Brain microvascular endothelial cell (primary cell): ENCODE results near the gene EHBP1L1.

Experiments used
- DNase-seq: peaks from one replicate; pipeline ENCODE4 v3.0.0-alpha.2; 2020
- H3K27ac ChIP-seq: fragments of 250-450 bp; sonication (Bioruptor Pico); 2 replicates; pipeline ENCODE4 v1.5.1; 2020; ENCODE audit warnings: mild to moderate bottlenecking, moderate library complexity
- H3K27me3 ChIP-seq: fragments of 250-450 bp; sonication (Bioruptor Pico); replicated peaks from 2 replicates; pipeline ENCODE4 v1.5.1; 2020; ENCODE audit warnings: mild to moderate bottlenecking
- H3K36me3 ChIP-seq: fragments of 250-450 bp; sonication (Bioruptor Pico); replicated peaks from 2 replicates; pipeline ENCODE4 v1.5.1; 2020; ENCODE audit warnings: mild to moderate bottlenecking
- H3K4me3 ChIP-seq: 2 replicates; pipeline ENCODE4 v1.5.1; 2011; ENCODE audit warnings: low read depth, mild to moderate bottlenecking, control low read depth, low read length, moderate library complexity
- in situ Hi-C: cut with HindIII; loops from 2 replicates; pipeline ENCODE4 v1.10.0; 2017; ENCODE audit warnings: low sequenced_read_pairs, low pct_ligation_motif_present
- TF ChIP-seq, protein P1 (sequence below): IDR thresholded peaks from 2 replicates; pipeline ENCODE4 v1.5.1; 2011; ENCODE audit warnings: low read depth, mild to moderate bottlenecking, moderate library complexity, low read length, control low read depth, inconsistent platforms; ENCODE audit errors: missing control alignments

EHBP1L1 gene

DNA sequence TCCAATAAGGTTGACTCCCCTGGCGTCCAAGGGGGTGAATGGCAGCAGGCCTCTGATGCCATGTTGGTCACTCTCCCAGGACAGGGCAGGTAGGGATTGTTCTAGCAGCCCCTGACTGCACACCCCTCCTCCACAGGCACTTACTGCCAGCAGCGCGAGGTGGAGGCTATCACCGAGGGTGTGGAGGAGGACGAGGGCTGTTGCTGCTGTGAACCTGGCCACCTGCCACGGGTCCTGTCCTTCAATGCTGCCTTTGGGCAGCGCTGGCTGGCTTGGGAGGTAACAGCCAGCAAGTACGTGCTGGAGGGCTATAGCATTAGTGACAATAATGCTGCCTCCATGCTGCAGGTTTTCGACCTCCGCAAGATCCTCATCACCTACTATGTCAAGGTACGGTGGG, 54.4 kb downstream of the EHBP1L1 start:
- TF ChIP-seq, protein P1, sequence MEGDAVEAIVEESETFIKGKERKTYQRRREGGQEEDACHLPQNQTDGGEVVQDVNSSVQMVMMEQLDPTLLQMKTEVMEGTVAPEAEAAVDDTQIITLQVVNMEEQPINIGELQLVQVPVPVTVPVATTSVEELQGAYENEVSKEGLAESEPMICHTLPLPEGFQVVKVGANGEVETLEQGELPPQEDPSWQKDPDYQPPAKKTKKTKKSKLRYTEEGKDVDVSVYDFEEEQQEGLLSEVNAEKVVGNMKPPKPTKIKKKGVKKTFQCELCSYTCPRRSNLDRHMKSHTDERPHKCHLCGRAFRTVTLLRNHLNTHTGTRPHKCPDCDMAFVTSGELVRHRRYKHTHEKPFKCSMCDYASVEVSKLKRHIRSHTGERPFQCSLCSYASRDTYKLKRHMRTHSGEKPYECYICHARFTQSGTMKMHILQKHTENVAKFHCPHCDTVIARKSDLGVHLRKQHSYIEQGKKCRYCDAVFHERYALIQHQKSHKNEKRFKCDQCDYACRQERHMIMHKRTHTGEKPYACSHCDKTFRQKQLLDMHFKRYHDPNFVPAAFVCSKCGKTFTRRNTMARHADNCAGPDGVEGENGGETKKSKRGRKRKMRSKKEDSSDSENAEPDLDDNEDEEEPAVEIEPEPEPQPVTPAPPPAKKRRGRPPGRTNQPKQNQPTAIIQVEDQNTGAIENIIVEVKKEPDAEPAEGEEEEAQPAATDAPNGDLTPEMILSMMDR: no peak
- no peak for DNase-seq
- H3K27me3 ChIP-seq: no peaks in the 10 kb centered on the region
- H3K36me3 ChIP-seq: peaks cover 74% of the 10 kb centered on the region
- H3K4me3 ChIP-seq: no peak overlapping the region
- in situ Hi-C loops: no loop called here
- no peak overlapping the region for H3K27ac ChIP-seq

DNA sequence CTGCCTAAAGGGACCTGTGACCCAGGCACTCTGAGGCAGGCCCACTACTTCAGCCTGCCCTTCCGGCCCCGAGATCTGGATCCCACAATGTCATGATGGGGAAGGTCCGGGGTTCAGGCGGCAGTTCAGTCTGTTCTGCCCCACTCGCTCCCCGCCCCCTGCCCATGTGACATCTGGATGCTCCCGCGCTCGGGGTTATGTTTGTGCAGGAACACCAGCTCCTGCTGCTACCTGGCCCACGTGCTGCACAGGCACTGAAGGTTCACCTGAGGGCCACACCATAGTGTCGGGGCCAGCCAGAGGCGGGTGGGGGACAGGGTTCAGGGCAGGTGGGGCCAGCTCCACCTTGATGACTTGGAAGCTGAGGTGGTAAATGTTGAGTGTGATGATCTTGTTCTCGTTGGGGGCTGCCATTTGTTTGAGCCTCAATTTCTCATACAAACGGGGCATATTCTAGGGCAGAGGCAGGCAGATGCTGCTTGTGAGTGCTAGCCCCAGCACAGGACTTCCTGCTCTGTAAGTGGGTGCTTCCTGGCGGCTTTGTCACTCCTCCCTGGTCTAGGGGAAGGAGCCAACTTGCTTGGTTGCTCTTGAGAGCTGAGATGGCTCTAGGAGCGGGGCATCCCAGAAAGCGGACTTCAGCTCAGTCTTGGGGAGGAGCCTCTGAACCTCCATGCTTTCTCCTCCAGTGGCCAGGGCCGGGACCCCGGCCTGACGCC, 57.7 kb downstream of the EHBP1L1 start:
- no peak for DNase-seq
- TF ChIP-seq, protein P1: no peak
- Histone ChIP-seq H3K27ac (no peak overlapping the region), H3K4me3 (no peak overlapping the region), H3K36me3 (peaks cover 62% of the 10 kb centered on the region), H3K27me3 (no peaks in the 10 kb centered on the region)
- in situ Hi-C loops: no loop called here

DNA sequence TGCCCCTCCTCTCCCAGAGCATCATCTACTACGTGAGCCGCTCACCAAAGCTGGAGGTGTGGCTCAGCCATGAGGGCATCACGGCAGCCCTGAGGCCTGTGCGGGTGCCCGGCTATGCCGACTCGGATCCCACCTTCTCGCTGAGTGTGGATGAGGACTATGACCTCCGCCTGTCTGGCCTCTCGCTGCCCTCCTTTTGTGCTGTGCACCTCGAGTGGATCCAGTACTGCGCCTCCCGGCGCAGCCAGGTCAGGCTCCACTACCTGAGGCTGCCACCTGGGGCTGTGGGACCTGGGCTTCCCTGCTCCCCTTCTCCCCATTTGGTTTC, 58.2 kb downstream of the EHBP1L1 start:
- Histone ChIP-seq H3K27ac (no peak overlapping the region), H3K27me3 (no peaks in the 10 kb centered on the region), H3K36me3 (peaks cover 58% of the 10 kb centered on the region), H3K4me3 (no peak overlapping the region)
- in situ Hi-C loops: no loop called here
- TF ChIP-seq, protein P1: no peak
- no peak for DNase-seq

DNA sequence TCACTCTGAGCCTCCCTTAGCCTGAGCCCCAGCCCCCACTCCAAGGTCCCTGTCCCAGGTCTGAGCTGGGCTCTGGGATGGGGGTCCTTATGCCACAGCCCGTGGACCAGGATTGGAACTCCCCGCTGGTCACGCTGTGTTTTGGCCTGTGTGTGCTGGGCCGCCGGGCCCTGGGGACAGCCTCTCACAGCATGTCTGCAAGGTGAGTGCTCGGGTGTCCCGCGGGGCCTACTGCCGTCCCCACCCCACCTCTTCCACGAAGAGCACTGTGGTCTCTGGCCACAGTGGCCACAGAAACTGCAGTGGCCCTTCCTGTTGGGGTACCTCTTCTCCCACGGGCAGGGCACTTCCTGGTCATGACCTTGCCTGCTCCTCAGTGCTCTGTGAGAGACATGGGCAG, 58.6 kb downstream of the EHBP1L1 start:
- TF ChIP-seq, protein P1: no peak
- peaks cover 54% of the 10 kb centered on the region for H3K36me3 ChIP-seq
- in situ Hi-C loops: no loop called here
- DNase-seq: no peak
- H3K27ac ChIP-seq: no peak overlapping the region
- H3K4me3 ChIP-seq: no peak overlapping the region
- no peaks in the 10 kb centered on the region for H3K27me3 ChIP-seq

DNA sequence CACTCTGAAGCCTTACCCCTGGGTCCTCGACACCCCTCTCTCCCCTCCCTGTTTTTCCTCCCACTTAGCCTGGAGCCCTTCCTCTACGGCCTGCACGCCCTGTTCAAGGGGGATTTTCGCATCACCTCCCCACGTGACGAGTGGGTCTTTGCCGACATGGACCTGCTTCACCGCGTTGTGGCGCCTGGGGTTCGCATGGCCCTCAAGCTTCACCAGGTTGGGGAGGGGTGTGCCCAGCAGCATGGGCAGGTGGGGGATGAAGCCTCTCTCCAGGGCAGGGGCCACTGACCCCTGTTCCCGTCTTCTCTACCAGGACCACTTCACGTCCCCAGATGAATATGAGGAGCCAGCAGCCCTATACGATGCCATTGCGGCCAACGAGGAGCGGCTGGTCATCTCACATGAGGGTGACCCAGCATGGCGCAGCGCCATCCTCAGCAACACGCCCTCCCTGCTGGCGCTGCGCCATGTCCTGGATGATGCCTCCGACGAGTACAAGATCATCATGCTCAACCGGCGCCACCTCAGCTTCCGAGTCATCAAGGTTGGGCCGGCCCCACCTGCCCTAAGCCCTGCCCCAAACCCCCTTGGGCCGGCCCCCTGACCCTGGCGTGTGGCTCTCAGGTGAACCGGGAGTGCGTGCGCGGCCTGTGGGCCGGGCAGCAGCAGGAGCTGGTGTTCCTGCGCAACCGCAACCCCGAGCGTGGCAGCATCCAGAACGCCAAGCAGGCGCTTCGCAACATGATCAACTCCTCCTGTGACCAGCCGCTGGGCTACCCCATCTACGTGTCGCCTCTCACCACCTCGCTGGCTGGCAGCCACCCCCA, 59.3 kb downstream of the EHBP1L1 start:
- H3K4me3 ChIP-seq: no peak overlapping the region
- H3K27ac ChIP-seq: no peak overlapping the region
- no peaks in the 10 kb centered on the region for H3K27me3 ChIP-seq
- in situ Hi-C loops: no loop called here
- TF ChIP-seq, protein P1: no peak
- peaks cover 47% of the 10 kb centered on the region for H3K36me3 ChIP-seq
- DNase-seq: no peak
